ENCODE data around the gene JPT1. TPM values are rescaled to one million over a fixed set of nuclear protein-coding genes. Genes with fewer than 3 reads are reported as not detected.

The JPT1 gene
- polyA plus RNA-seq, 1 of the 3 experiments (the other 2 are of a cell fraction) = 490 TPM

DNA sequence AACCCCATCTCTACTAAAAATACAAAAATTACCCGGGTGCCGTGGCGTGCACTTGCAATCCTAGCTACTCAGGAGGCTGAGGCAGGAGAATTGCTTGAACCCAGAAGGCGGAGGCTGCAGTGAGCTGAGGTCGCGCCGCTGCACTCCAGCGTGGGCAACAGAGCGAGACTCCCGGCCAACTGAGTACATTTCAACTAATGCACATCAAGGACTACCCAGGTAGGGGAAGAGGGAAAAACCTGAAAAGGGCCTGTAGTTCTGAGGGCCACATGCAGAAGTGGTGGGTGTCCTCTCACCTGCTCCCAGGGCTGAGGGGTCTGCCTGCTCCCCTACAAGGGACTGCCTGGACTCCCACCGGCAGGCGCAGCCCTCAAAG lies 67.1 kb downstream of the JPT1 start:
- no peak overlapping the region for H2AFZ ChIP-seq (ENCODE audit: low read depth)
- no peaks in the 10 kb centered on the region for H4K20me1 ChIP-seq (ENCODE audit: insufficient read depth)
- H3K9me2 ChIP-seq = no peaks in the 10 kb centered on the region
- H3K27me3 ChIP-seq (ENCODE audit: insufficient read depth) = no peaks in the 10 kb centered on the region
- H3K4me3 ChIP-seq (ENCODE audit: low read depth in 2 of 2, low read length in 1 of 2) = no peak overlapping the region
- H3K4me1 ChIP-seq (ENCODE audit: control insufficient read depth in 1 of 2, insufficient read depth in 2 of 2, low read depth in 1 of 2, low read length in 1 of 2) = peaks cover 0 to 10% of the 10 kb centered on the region in 2 experiments; a peak in 1 of 4 replicates
- H3K9me3 ChIP-seq = no peaks in the 10 kb centered on the region
- DNase-seq = no peak
- 91% methylated on average over 12 of the region's 12 CpGs for WGBS (ENCODE audit: low lambda C conversion rate)
- POLR2A ChIA-PET = no interaction called here
- CTCF ChIA-PET = interaction anchor here (0.6 to 2.8 kb wide), 4 partner anchors 17 to 44 kb away, joined by 3 to 11 read pairs (median 4); partner anchors contain the start of gene NT5C
- no peak overlapping the region for H3K27ac ChIP-seq (ENCODE audit: low read depth in 2 of 2, low read length in 1 of 2)
- no peak overlapping the region for H3K4me2 ChIP-seq
- H3K79me2 ChIP-seq (ENCODE audit: insufficient read depth) = no peaks in the 10 kb centered on the region
- no peak for TF ChIP-seq RFX5 (IDR thresholded peaks at IDR 0.05; ENCODE audit: low read length)
- TF ChIP-seq, protein P1, sequence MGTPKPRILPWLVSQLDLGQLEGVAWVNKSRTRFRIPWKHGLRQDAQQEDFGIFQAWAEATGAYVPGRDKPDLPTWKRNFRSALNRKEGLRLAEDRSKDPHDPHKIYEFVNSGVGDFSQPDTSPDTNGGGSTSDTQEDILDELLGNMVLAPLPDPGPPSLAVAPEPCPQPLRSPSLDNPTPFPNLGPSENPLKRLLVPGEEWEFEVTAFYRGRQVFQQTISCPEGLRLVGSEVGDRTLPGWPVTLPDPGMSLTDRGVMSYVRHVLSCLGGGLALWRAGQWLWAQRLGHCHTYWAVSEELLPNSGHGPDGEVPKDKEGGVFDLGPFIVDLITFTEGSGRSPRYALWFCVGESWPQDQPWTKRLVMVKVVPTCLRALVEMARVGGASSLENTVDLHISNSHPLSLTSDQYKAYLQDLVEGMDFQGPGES (IDR thresholded peaks at IDR 0.05; ENCODE audit: low read depth, low read length) = no peak
- no peak for TF ChIP-seq TAF1 (IDR thresholded peaks at IDR 0.05; ENCODE audit: borderline replicate concordance, low read depth, low read length)
- TF ChIP-seq, protein P2, sequence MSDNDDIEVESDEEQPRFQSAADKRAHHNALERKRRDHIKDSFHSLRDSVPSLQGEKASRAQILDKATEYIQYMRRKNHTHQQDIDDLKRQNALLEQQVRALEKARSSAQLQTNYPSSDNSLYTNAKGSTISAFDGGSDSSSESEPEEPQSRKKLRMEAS (IDR thresholded peaks at IDR 0.05; ENCODE audit: low read depth) = no peak
- TF ChIP-seq CHD2 (IDR thresholded peaks at IDR 0.05; ENCODE audit: low read length, partially characterized antibody) = no peak
- TF ChIP-seq, protein P3, sequence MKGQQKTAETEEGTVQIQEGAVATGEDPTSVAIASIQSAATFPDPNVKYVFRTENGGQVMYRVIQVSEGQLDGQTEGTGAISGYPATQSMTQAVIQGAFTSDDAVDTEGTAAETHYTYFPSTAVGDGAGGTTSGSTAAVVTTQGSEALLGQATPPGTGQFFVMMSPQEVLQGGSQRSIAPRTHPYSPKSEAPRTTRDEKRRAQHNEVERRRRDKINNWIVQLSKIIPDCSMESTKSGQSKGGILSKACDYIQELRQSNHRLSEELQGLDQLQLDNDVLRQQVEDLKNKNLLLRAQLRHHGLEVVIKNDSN (IDR thresholded peaks at IDR 0.05; ENCODE audit: borderline replicate concordance, low read depth) = no peak
- TF ChIP-seq TCF12 (IDR thresholded peaks at IDR 0.05) = no peak
- H3K9ac ChIP-seq = no peak overlapping the region
- no peaks in the 10 kb centered on the region for H3K36me3 ChIP-seq (replicated peaks in 1 of 2; ENCODE audit: control insufficient read depth in 1 of 2, insufficient read depth in 2 of 2, low read length in 1 of 2)
- peaks cover under 1% of the 10 kb centered on the region for H3F3A ChIP-seq (replicated peaks; ENCODE audit: insufficient read depth)

DNA sequence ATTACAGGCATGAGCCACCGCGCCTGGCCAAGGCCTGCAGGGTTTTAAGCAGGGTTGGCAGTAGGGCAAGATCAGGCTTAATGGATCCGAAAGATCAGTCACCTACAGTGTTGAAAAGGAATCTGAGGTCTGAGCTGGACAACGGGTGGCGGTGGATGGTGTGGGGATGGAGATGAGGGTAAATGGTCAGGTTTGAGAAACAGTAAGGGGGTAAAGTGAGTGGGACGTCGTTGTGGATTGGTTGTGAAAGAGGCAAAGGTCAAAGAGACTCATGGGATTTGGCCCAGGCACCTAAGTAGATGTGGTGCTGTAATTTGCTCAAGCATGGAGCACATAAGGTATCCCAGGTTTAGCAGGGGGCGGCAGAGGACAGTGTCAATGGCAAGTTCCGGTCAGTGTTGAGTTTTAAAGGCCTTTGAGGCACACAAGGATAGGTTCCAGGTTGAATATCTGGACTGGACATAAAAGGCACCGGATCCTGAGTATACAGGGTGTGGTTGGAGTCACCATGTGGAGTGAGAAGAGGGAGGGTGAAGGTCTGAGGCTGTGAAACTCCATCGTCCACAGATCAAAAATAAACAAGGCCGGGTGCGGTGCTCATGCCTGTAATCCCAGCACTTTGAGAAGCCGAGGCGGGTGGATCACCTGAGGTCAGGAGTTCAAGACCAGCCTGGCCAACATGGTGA lies 67.7 kb downstream of the JPT1 start:
- Histone ChIP-seq H3K9me3 (no peaks in the 10 kb centered on the region), H3K79me2 (ENCODE audit: insufficient read depth) (no peaks in the 10 kb centered on the region), H3K27ac (ENCODE audit: low read depth in 2 of 2, low read length in 1 of 2) (no peak overlapping the region), H3K36me3 (replicated peaks in 1 of 2; ENCODE audit: control insufficient read depth in 1 of 2, insufficient read depth in 2 of 2, low read length in 1 of 2) (no peaks in the 10 kb centered on the region), H2AFZ (ENCODE audit: low read depth) (no peak overlapping the region), H3K9ac (no peak overlapping the region), H3K4me3 (ENCODE audit: low read depth in 2 of 2, low read length in 1 of 2) (no peak overlapping the region), H3F3A (replicated peaks; ENCODE audit: insufficient read depth) (no peaks in the 10 kb centered on the region), H3K27me3 (ENCODE audit: insufficient read depth) (no peaks in the 10 kb centered on the region), H3K4me1 (ENCODE audit: control insufficient read depth in 1 of 2, insufficient read depth in 2 of 2, low read depth in 1 of 2, low read length in 1 of 2) (peaks cover 0 to 10% of the 10 kb centered on the region in 2 experiments; a peak in 1 of 4 replicates), H4K20me1 (ENCODE audit: insufficient read depth) (no peaks in the 10 kb centered on the region), H3K4me2 (no peak overlapping the region), H3K9me2 (no peaks in the 10 kb centered on the region)
- ChIA-PET CTCF (interaction anchor here (0.9 to 1.3 kb wide), 2 partner anchors 18 to 28 kb away, joined by 4 read pairs; no protein-coding TSS in a partner anchor), POLR2A (no interaction called here)
- 80% methylated on average over 15 of the region's 15 CpGs for WGBS (ENCODE audit: low lambda C conversion rate)
- DNase-seq = no peak
- TF ChIP-seq, protein P4, sequence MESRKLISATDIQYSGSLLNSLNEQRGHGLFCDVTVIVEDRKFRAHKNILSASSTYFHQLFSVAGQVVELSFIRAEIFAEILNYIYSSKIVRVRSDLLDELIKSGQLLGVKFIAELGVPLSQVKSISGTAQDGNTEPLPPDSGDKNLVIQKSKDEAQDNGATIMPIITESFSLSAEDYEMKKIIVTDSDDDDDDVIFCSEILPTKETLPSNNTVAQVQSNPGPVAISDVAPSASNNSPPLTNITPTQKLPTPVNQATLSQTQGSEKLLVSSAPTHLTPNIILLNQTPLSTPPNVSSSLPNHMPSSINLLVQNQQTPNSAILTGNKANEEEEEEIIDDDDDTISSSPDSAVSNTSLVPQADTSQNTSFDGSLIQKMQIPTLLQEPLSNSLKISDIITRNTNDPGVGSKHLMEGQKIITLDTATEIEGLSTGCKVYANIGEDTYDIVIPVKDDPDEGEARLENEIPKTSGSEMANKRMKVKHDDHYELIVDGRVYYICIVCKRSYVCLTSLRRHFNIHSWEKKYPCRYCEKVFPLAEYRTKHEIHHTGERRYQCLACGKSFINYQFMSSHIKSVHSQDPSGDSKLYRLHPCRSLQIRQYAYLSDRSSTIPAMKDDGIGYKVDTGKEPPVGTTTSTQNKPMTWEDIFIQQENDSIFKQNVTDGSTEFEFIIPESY (IDR thresholded peaks at IDR 0.05; ENCODE audit: borderline replicate concordance, low read depth) = no peak
- TF ChIP-seq GABPA (IDR thresholded peaks at IDR 0.05; ENCODE audit: low read depth) = no peak
- no peak for TF ChIP-seq GATA2 (CRISPR knock-in tag; IDR thresholded peaks at IDR 0.05)
- TF ChIP-seq POLR2AphosphoS5 (IDR thresholded peaks at IDR 0.05; ENCODE audit: low read depth, low read length) = no peak
- TF ChIP-seq FOSL2 (IDR thresholded peaks at IDR 0.05; ENCODE audit: borderline replicate concordance, low read depth) = no peak
- TF ChIP-seq RCOR1 (IDR thresholded peaks at IDR 0.05; ENCODE audit: low read length) = no peak
- no peak for TF ChIP-seq SMC3 (IDR thresholded peaks at IDR 0.05; ENCODE audit: low read depth, low read length)
- TF ChIP-seq RXRA (IDR thresholded peaks at IDR 0.05; ENCODE audit: borderline replicate concordance, low read depth) = no peak
- no peak for TF ChIP-seq RFX5 (IDR thresholded peaks at IDR 0.05; ENCODE audit: low read length)
- TF ChIP-seq, protein P5, sequence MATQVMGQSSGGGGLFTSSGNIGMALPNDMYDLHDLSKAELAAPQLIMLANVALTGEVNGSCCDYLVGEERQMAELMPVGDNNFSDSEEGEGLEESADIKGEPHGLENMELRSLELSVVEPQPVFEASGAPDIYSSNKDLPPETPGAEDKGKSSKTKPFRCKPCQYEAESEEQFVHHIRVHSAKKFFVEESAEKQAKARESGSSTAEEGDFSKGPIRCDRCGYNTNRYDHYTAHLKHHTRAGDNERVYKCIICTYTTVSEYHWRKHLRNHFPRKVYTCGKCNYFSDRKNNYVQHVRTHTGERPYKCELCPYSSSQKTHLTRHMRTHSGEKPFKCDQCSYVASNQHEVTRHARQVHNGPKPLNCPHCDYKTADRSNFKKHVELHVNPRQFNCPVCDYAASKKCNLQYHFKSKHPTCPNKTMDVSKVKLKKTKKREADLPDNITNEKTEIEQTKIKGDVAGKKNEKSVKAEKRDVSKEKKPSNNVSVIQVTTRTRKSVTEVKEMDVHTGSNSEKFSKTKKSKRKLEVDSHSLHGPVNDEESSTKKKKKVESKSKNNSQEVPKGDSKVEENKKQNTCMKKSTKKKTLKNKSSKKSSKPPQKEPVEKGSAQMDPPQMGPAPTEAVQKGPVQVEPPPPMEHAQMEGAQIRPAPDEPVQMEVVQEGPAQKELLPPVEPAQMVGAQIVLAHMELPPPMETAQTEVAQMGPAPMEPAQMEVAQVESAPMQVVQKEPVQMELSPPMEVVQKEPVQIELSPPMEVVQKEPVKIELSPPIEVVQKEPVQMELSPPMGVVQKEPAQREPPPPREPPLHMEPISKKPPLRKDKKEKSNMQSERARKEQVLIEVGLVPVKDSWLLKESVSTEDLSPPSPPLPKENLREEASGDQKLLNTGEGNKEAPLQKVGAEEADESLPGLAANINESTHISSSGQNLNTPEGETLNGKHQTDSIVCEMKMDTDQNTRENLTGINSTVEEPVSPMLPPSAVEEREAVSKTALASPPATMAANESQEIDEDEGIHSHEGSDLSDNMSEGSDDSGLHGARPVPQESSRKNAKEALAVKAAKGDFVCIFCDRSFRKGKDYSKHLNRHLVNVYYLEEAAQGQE (IDR thresholded peaks at IDR 0.05; ENCODE audit: low read depth, low read length) = no peak
- TF ChIP-seq, protein P1 (IDR thresholded peaks at IDR 0.05; ENCODE audit: low read depth, low read length) = no peak
- TF ChIP-seq MXI1 (IDR thresholded peaks at IDR 0.05; ENCODE audit: low read depth, low read length) = no peak
